NB4 (cell line): ENCODE measurements around the gene ARF4.

Experiments used
- POLR2A ChIP-seq: IDR thresholded peaks from 2 replicates; pipeline ENCODE4 v1.6.1; 2011; ENCODE audit warnings: mild to moderate bottlenecking; ENCODE audit not compliant: insufficient read length; ENCODE audit errors: extremely low read depth
- TF ChIP-seq, protein P1 (sequence below): IDR thresholded peaks from one replicate; pipeline ENCODE4 v1.5.1; 2012; ENCODE audit warnings: low read depth, low read length

DNA sequence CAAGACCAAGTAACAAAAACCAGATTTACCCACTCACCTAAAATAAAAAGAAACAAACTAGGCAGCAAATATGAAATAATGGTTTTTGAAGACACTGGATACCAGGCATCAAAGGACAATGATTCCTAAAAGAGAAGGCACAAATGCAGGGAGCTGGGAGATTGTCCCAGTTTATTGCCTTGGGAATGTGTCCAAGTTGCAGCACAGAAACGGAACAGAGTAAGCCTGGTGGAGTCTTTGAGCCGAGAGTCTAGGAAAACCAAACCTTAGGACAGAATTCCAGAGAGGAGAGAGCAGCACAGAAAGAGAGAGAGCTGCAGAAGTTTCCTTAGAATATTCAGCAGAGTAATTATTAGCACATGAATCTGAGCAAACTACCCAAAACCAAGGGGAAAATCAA is 7.8 kb upstream of the ARF4 start:
- no peak for TF ChIP-seq POLR2A
- TF ChIP-seq, protein P1, sequence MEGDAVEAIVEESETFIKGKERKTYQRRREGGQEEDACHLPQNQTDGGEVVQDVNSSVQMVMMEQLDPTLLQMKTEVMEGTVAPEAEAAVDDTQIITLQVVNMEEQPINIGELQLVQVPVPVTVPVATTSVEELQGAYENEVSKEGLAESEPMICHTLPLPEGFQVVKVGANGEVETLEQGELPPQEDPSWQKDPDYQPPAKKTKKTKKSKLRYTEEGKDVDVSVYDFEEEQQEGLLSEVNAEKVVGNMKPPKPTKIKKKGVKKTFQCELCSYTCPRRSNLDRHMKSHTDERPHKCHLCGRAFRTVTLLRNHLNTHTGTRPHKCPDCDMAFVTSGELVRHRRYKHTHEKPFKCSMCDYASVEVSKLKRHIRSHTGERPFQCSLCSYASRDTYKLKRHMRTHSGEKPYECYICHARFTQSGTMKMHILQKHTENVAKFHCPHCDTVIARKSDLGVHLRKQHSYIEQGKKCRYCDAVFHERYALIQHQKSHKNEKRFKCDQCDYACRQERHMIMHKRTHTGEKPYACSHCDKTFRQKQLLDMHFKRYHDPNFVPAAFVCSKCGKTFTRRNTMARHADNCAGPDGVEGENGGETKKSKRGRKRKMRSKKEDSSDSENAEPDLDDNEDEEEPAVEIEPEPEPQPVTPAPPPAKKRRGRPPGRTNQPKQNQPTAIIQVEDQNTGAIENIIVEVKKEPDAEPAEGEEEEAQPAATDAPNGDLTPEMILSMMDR = no peak
